Stomach (tissue), 4 donors: ENCODE results near the gene ZFYVE1.

ENCODE experiments used
- CTCF ChIP-seq, 7 experiments: fragments of 450-650 bp in 4 of 7; fragments of 200-600 bp in 3 of 7; sonication (generic) in 3 of 7; IDR thresholded peaks; one replicate each; pipeline ENCODE4 v1.5.1; 2016 to 2019; ENCODE audit warnings: antibody characterized with exemption in 7 of 7, control low read depth in 2 of 7, mild to moderate bottlenecking in 1 of 7
- EP300 ChIP-seq: sonication (generic); formaldehyde crosslinking; IDR thresholded peaks from one replicate; pipeline ENCODE4 v1.6.1; 2017; ENCODE audit warnings: antibody characterized with exemption
- POLR2A ChIP-seq, 4 donors: fragments of 450-650 bp; IDR thresholded peaks; one replicate each; pipeline ENCODE4 v1.6.1; 2016; ENCODE audit warnings: antibody characterized with exemption in 4 of 4, control low read depth in 2 of 4, mild to moderate bottlenecking in 1 of 4, moderate library complexity in 1 of 4
- POLR2AphosphoS5 ChIP-seq, 3 donors: sonication (generic); formaldehyde crosslinking; IDR thresholded peaks; one replicate each; pipeline ENCODE4 v1.6.1; 2016; ENCODE audit warnings: antibody characterized with exemption in 3 of 3

- TF ChIP-seq POLR2A (IDR thresholded peaks at IDR 0.05), result no peak
- no peak for TF ChIP-seq CTCF (IDR thresholded peaks at IDR 0.05)
- TF ChIP-seq POLR2AphosphoS5 (IDR thresholded peaks at IDR 0.05), result no peak
- TF ChIP-seq EP300, result no peak
These were observed 80.4 kb downstream of the ZFYVE1 start for GRCh38 chr14:72946491-72946890.
